Nephron (organoid): ENCODE results near the gene TTLL7.
A peak's percentile ranks its signal among the peaks of the same experiment; 100 is the strongest.

Experiments
- H3K27ac Mint-ChIP-seq, 3 experiments: 2 replicates each; pipeline ENCODE4 v1.8.0; 2020; ENCODE audit warnings: mixed read lengths in 3 of 3, mild to moderate bottlenecking in 2 of 3, moderate library complexity in 1 of 3
- H3K27me3 Mint-ChIP-seq: 2 replicates; pipeline ENCODE4 v1.8.0; 2021; ENCODE audit warnings: low read depth, mild to moderate bottlenecking, moderate library complexity, mixed read lengths
- H3K36me3 Mint-ChIP-seq: 2 replicates; pipeline ENCODE4 v1.8.0; 2020; ENCODE audit warnings: low read depth, mixed read lengths
- H3K4me1 Mint-ChIP-seq: 2 replicates; pipeline ENCODE4 v1.8.0; 2020; ENCODE audit warnings: mixed read lengths
- H3K4me3 Mint-ChIP-seq, 3 experiments: 2 replicates each; pipeline ENCODE4 v1.8.0; 2020; ENCODE audit warnings: mild to moderate bottlenecking in 3 of 3, mixed read lengths in 3 of 3, moderate library complexity in 2 of 3
- H3K9me3 Mint-ChIP-seq: 2 replicates; pipeline ENCODE4 v1.8.0; 2020; ENCODE audit warnings: mixed read lengths
- TF ChIP-seq, protein P1 (sequence below), 3 experiments: fragments of 200-600 bp; sonication (generic); IDR thresholded peaks; one replicate each; pipeline ENCODE4 v1.5.0; 2021; ENCODE audit warnings: antibody characterized with exemption in 3 of 3; ENCODE audit not compliant: unreplicated experiment in 3 of 3

Gene TTLL7

DNA sequence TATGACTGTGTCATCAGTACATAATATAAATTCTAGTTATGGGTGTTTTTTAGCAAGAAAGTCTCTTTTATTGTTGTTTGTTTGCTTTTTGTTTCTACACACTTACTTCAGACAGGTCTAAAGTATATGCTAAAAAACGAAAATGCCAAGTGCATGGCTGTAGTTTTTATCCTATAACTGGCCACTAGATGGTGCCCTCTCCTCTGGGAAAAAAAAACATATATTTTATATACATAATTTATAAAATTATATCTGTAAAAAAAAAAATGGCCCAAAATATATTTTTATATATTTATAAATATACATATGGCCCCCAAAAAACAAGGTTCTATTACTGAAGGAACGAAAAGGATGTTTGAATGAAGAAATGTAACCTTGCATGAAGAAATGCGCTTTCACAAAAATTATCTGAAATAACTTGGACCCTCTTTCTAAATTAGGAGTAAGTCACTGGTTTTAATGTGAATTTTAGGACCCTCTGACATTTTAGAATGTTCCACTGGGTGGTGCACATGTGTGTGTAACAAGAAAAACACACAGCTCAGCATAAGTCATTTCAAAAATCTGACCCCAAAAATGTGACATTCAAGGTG is 93.5 kb downstream of the TTLL7 start:
- TF ChIP-seq, protein P1, sequence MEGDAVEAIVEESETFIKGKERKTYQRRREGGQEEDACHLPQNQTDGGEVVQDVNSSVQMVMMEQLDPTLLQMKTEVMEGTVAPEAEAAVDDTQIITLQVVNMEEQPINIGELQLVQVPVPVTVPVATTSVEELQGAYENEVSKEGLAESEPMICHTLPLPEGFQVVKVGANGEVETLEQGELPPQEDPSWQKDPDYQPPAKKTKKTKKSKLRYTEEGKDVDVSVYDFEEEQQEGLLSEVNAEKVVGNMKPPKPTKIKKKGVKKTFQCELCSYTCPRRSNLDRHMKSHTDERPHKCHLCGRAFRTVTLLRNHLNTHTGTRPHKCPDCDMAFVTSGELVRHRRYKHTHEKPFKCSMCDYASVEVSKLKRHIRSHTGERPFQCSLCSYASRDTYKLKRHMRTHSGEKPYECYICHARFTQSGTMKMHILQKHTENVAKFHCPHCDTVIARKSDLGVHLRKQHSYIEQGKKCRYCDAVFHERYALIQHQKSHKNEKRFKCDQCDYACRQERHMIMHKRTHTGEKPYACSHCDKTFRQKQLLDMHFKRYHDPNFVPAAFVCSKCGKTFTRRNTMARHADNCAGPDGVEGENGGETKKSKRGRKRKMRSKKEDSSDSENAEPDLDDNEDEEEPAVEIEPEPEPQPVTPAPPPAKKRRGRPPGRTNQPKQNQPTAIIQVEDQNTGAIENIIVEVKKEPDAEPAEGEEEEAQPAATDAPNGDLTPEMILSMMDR (IDR thresholded peaks at IDR 0.05; ENCODE audit: unreplicated experiment in 3 of 3): peak; percentile 73 to 84 (median 82)
- no peak overlapping the region for H3K27ac Mint-ChIP-seq
- H3K36me3 Mint-ChIP-seq: no peaks in the 10 kb centered on the region
- H3K27me3 Mint-ChIP-seq: no peaks in the 10 kb centered on the region
- H3K4me3 Mint-ChIP-seq: no peak overlapping the region
- H3K4me1 Mint-ChIP-seq: peaks cover 11% of the 10 kb centered on the region
- no peaks in the 10 kb centered on the region for H3K9me3 Mint-ChIP-seq

DNA sequence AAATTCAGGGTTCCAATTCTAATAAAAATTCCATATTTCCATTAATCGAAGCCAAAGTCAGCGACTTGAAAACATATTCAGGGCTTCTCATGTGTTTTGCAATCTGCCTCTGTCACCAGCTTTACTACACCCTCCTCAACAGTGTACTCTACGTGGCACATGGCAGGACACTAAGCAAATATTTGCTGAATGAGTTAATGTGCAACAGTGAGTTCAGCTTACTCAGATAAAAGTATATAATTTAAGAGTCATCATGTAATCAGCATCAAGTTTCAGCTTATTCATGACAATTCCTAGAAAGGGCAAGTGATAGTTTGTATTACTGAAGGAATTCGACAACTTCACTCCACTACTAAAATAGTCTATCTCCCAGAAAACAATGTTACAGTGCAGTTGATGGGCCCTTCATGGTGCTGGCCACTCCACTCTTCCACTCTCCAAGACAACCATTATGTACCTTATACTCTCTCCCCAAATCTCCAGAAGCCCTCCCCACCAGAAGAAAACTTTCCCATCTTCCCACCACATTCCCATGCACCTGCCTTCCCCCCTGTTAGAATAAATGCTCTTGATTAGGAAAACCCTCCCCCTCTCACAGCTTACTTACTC is 97.3 kb downstream of the TTLL7 start:
- no peaks in the 10 kb centered on the region for H3K36me3 Mint-ChIP-seq
- no peaks in the 10 kb centered on the region for H3K9me3 Mint-ChIP-seq
- H3K27ac Mint-ChIP-seq: peak overlapping the region in 2 of 3 experiments; percentile 29 to 44
- H3K27me3 Mint-ChIP-seq: no peaks in the 10 kb centered on the region
- peaks cover 11% of the 10 kb centered on the region for H3K4me1 Mint-ChIP-seq
- TF ChIP-seq, protein P1 (IDR thresholded peaks at IDR 0.05; ENCODE audit: unreplicated experiment in 3 of 3): no peak
- no peak overlapping the region for H3K4me3 Mint-ChIP-seq

DNA sequence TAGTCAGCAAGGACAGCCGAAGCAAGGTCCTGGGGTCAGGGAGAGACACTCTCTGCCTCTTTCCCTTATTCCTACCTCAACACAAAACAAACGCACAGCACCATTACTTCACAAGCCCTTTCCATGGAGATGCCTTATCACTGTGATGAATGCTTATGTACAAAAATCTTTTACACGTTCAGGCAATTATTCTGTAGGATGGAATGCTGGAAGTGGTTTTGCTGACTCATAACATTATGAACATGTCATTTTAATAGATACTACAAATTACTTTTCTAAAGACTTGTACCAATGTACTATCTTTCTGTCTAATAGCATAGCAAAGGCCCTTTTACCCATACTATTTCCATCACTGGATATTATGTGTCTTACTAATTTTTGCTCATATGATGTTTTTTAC is 98.4 kb downstream of the TTLL7 start:
- peaks cover 11% of the 10 kb centered on the region for H3K4me1 Mint-ChIP-seq

DNA sequence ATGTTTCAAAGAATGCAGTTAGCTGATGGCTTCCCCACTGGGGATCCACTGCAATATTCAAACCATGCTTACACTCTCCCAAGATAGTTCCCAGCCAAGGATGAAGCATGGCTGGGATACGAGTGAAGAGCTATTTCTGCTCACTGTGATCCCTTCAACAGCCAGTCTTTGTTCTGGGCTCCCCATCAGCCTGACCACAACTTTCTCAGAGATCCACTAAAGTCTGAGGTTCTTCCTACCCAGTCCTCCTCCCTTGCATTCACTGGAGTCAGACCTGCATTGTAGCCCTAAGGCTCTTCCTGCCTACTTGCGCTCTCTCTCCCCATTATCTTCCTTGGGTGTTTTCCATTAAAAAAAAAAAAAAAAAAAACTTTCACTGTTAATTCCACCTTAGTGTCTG is 101.4 kb downstream of the TTLL7 start:
- no peaks in the 10 kb centered on the region for H3K36me3 Mint-ChIP-seq
- TF ChIP-seq, protein P1 (IDR thresholded peaks at IDR 0.05; ENCODE audit: unreplicated experiment in 3 of 3): no peak
- H3K9me3 Mint-ChIP-seq: no peaks in the 10 kb centered on the region
- no peak overlapping the region for H3K4me3 Mint-ChIP-seq
- no peaks in the 10 kb centered on the region for H3K27me3 Mint-ChIP-seq
- H3K4me1 Mint-ChIP-seq: peaks cover 8% of the 10 kb centered on the region
- no peak overlapping the region for H3K27ac Mint-ChIP-seq

More for the DNA sequence above, 98.4 kb downstream of the TTLL7 start:
- Mint-ChIP-seq H3K4me3 (no peak overlapping the region), H3K9me3 (no peaks in the 10 kb centered on the region), H3K27me3 (no peaks in the 10 kb centered on the region), H3K36me3 (no peaks in the 10 kb centered on the region), H3K27ac (no peak overlapping the region)
- TF ChIP-seq, protein P1 (IDR thresholded peaks at IDR 0.05; ENCODE audit: unreplicated experiment in 3 of 3): no peak

DNA sequence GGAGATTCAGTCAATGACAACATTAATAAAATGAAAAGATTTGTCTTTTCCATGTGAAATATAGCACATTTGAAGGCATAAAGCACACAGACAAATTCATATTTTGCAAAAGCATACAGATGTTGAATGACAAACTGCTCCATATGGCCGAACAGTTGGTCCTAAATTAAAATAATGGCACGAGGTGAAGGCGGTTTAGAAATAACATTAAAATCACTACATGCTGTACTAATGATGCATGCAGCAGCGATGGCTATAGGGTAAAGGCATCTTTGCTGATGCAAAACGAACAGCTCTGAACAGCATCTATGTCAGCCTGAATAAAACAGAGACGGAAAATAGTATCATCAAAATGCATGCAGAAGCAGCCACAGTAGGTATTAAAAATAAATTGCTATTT is 102.6 kb downstream of the TTLL7 start:
- H3K9me3 Mint-ChIP-seq: no peaks in the 10 kb centered on the region
- no peak overlapping the region for H3K27ac Mint-ChIP-seq
- H3K36me3 Mint-ChIP-seq: no peaks in the 10 kb centered on the region
- TF ChIP-seq, protein P1 (IDR thresholded peaks at IDR 0.05; ENCODE audit: unreplicated experiment in 3 of 3): no peak
- H3K27me3 Mint-ChIP-seq: no peaks in the 10 kb centered on the region
- no peaks in the 10 kb centered on the region for H3K4me1 Mint-ChIP-seq
- H3K4me3 Mint-ChIP-seq: no peak overlapping the region

DNA sequence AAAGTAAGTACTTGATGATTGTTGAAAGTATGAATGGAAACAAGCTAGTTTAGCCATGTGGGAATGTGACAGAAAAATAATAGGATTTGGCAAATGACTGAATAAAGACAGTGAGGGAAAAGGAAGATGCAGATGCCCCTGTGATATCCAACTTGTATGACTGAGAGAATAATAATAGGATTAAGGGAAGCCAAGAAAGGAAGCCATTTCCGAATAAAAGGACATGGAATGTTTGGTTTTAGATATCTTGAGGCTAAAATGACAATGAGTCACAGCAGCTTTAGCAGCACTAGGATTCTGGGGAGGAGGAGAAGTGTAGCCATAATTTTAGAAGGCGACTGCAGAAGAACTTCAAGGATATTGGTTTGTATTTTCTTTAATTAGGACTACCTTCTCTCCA is 109.2 kb downstream of the TTLL7 start:
- H3K4me3 Mint-ChIP-seq: no peak overlapping the region
- H3K27me3 Mint-ChIP-seq: no peaks in the 10 kb centered on the region
- TF ChIP-seq, protein P1 (IDR thresholded peaks at IDR 0.05; ENCODE audit: unreplicated experiment in 3 of 3): no peak
- peaks cover 3% of the 10 kb centered on the region for H3K36me3 Mint-ChIP-seq
- peaks cover 3% of the 10 kb centered on the region for H3K9me3 Mint-ChIP-seq
- H3K27ac Mint-ChIP-seq: no peak overlapping the region
- H3K4me1 Mint-ChIP-seq: no peaks in the 10 kb centered on the region
